GM18520 (cell line): ENCODE data around the gene PRKCH.

Experiments used
- ATAC-seq: cut with Tn5 transposase; IDR thresholded peaks from one replicate; pipeline ENCODE4 v1.9.1; 2021; ENCODE audit not compliant: unreplicated experiment

PRKCH gene

GRCh38 chr14:61575551-61576150, 254.3 kb downstream of the PRKCH start:
- no peak for ATAC-seq

- ATAC-seq: no peak
Observed at GRCh38 chr14:61577506-61577931, 256.1 kb downstream of the PRKCH start.

DNA sequence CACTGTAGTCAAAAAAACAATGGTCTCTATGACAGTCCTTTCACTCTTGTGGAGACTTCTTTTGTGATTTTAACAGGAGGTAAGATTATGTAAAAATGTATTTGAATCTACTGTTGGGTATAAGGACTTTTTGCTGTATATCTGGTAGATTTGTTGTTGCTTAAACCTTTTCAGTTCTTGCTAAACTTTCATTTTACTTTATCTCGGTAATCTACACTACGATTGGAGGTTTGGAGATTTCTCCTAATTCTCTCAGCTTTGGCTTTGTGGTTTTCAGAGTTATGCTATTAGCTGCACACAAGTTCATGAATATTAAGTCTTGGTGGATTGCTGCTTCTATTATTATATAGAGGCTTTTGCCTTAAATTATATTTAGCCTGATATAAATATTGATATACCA, 257.4 kb downstream of the PRKCH start:
- no peak for ATAC-seq

GRCh38 chr14:61581340-61581739, 260.0 kb downstream of the PRKCH start:
- no peak for ATAC-seq

- no peak for ATAC-seq
Observed at GRCh38 chr14:61581955-61582615, 260.7 kb downstream of the PRKCH start.

GRCh38 chr14:61582815-61583214, 261.4 kb downstream of the PRKCH start:
- no peak for ATAC-seq

DNA sequence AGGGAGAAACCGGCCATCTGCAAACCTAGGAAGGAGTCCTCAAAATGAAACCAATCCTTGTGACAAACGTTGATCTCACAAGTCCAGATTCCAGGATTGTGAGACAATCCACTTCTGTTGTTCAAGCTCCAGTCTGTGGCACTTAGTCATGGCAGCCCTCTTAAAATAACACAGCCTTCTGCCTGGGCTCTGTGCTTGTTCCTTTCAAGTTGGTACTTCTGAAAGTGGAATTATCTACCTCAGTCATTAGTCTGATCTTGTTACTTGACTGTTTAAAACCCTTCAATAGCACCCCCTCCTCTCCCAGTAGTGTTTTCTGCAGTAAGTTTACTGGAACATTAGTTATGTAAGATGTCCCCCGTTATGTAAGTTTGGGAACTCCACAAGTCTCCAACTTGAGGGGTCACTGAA, 263.0 kb downstream of the PRKCH start:
- no peak for ATAC-seq

- no peak for ATAC-seq
Observed at GRCh38 chr14:61585598-61586543, 264.5 kb downstream of the PRKCH start.

DNA sequence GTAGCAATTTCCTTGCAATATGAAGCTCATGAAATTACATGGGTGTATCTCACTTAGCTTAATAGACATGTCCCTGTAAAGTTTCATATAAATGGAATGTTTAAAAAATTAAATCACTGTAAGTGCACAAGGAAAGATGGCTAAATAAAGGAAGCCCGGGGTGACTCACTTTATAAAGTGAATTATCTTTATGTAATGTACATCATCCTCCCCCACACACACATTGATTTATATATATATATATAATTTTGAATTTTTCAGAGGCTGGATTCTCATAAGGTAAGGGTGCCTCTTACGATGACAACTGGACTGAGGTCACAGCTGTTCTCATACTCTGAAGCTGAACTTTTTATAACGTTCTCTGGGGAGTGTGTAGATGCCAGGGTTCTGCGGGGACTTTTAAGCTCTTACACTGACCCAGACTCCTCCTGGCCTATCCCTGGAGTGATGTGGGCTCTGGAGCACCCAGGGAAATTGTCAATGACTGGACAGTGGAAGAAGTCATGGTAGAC, 265.2 kb downstream of the PRKCH start:
- no peak for ATAC-seq

GRCh38 chr14:61587081-61587713, 265.8 kb downstream of the PRKCH start:
- ATAC-seq: no peak

DNA sequence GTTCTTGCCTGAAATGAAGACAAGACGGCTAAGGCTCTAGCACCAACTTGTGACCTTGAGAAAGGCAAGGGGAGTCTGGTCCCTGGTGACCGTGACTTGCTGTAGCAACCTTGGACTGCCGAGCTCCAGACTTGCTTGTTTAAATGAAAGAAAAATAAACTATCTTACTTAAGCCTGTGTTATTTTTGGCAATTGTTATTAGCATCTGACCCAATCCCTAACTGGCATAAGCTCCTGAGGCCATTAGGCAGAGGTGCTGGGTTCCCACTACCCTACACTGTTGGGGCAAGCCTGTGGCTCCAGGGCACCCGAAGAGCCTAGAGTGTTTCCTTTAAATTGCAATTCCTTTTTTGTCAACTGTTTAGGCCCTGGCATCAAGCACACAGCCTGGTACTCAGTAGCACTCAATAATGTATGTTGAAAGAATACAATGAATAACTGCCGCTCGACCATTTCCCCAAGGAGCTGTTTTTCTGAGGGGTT, 267.1 kb downstream of the PRKCH start:
- ATAC-seq: no peak

DNA sequence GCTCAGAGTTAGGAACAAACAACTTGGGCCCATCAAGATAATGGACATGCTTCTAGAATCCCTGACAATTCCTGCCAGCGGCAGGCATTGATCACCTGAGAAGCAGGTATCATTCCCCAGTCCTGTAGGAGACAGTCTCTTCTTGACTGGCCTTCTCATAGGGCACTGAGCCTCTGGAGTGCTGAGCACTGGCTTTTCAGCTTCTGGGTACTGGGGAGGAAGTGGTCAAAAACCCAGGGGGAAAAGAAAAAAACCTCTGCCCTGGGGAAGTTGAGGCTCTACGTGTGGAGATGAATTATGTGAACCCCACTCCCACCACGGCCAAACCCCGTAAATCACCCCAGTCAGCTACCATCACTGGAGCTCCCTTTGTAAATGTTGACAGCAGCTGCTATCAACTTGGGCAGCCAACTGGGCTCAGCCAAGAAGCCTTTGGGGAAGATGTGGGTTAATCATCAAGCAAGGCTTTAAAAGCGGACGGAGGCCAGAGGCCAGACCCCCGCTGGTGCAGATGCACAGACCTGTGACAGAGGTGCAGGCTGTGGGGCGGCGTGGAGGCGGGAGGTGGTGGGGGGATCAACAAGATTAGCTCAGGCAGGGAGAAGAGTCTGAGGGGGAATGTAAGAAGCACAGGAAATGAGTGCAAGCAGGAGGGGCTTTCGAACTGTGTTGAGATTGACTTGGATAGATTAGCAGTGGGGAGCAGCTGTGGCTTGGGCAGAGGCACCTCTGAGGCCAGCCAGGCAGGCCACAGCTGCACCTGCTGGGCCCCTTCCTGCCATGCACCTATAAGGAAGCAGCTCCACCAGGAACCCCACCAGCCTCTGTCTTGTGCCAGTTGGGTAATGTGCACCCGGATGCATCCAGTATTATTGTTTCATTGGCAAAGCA, 268.6 kb downstream of the PRKCH start:
- no peak for ATAC-seq

GRCh38 chr14:61591862-61592261, 270.5 kb downstream of the PRKCH start:
- no peak for ATAC-seq

GRCh38 chr14:61593330-61593729, 272.0 kb downstream of the PRKCH start:
- no peak for ATAC-seq

- no peak for ATAC-seq
Observed at GRCh38 chr14:61596990-61597389, 275.6 kb downstream of the PRKCH start.

GRCh38 chr14:61598980-61599379, 277.6 kb downstream of the PRKCH start:
- ATAC-seq: no peak

GRCh38 chr14:61599942-61600341, 278.6 kb downstream of the PRKCH start:
- no peak for ATAC-seq
